Left colon (tissue), 2 donors: ENCODE results near the gene SMAD7. TPM values are rescaled to one million over a fixed set of nuclear protein-coding genes. Genes with fewer than 3 reads are reported as not detected.

Experiments used
- ATAC-seq: fragments of 200-7000 bp; cut with Tn5 transposase; one replicate; pipeline ENCODE4 v1.9.1; 2020; ENCODE audit warnings: mild to moderate bottlenecking, moderate library complexity
- DNase-seq, 2 donors: peaks; one replicate each; pipeline ENCODE4 v3.0.0-alpha.2; 2020
- intact Hi-C, 2 donors: fragments of 100-400 bp; cut with DNase I in 1 of 2; cut with micrococcal nuclease in 1 of 2; formaldehyde crosslinking; loops; one replicate each; pipeline versions ENCODE4 v1.11.2 to v1.14.0; 2022; cut with DNase I, micrococcal nuclease
- total RNA-seq, 2 donors: library from RNA; stranded (reverse); fragmentation: NEBNext Ultra II Directional; extraction: Animal tissue kit (Norgen Biotek cat#: 25700); gene quantifications; one replicate each; pipeline ENCODE4 v1.2.1, GENCODE V29; 2021
- donor health status: DM: no; HTN: no; CAD: no.
- donor health status: DM: yes; HTN: yes; CAD: no.

Gene SMAD7
- total RNA-seq, 2 donors from 2014 or later: 36.4 to 50.0 TPM

DNA sequence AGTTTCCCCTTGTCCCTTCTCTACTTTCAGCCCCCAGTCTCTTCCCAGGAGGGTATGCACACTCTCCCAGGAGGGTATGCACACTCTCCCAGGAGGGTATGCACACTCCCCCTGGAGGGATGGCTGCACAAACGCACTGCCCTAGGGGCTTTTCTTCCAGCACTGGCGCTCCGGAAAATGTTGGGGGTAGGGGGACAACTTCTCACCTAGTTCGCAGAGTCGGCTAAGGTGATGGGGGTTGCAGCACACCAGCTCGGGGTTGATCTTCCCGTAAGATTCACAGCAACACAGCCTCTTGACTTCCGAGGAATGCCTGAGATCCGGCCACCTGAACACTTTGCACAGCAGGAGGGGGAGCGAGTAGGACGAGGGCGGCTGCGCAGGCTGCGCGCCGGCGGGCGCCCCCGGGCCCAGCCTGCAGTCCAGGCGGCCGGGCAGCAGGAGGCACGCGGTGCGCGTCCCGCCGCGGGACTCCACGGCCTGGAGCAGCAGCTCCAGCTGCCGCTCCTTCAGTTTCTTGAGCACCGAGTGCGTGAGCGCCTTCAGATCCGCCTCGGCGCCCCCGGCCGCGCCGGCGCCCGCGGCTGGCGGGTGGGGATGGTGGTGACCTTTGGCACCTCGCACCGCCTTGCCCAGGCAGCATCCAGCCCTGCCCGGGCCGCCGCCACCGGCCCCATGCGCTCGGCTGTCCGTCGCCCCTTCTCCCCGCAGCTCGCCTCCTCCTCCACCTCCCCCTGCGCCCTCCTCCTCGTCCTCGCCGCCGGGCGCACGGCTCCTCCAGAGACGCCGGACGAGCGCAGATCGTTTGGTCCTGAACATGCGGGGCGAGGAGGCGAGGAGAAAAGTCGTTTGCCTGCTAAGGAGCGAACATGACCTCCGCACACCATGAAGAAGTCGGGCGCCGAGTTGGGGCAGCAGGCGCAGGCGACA is 894 bp downstream of the SMAD7 start:
- DNase-seq (no peak), ATAC-seq (peak; percentile 19)
- intact Hi-C loops: no loop called here

DNA sequence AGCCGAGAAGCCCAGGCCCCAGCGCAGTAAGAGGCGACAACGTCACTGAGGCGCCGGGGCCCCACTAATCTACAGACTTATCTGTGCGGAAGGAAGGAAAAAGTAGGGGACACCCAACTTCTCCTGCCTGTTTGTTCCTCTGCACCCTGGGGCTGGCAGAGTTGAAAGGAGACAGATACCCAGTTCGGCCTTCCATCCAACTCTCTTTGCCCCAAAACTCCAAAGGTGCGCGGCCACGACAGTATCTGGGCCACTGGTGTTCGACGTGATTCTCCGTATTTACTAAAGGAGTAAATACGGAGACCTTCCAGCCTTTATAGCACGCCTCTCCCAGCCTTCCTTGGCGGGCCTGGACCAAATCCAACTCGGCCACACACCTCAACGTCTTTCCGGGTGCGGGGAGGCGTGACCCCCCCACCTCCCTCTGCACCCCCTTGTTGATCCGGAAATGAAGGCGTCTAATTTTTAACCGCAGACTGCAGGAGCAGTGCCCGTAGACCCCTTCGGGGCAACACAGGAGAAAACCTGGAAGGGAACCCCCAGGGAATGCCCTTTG is 1.6 kb downstream of the SMAD7 start:
- ATAC-seq: peak; percentile 34
- peak; percentile 76 to 85 for DNase-seq
- intact Hi-C loops: no loop called here

DNA sequence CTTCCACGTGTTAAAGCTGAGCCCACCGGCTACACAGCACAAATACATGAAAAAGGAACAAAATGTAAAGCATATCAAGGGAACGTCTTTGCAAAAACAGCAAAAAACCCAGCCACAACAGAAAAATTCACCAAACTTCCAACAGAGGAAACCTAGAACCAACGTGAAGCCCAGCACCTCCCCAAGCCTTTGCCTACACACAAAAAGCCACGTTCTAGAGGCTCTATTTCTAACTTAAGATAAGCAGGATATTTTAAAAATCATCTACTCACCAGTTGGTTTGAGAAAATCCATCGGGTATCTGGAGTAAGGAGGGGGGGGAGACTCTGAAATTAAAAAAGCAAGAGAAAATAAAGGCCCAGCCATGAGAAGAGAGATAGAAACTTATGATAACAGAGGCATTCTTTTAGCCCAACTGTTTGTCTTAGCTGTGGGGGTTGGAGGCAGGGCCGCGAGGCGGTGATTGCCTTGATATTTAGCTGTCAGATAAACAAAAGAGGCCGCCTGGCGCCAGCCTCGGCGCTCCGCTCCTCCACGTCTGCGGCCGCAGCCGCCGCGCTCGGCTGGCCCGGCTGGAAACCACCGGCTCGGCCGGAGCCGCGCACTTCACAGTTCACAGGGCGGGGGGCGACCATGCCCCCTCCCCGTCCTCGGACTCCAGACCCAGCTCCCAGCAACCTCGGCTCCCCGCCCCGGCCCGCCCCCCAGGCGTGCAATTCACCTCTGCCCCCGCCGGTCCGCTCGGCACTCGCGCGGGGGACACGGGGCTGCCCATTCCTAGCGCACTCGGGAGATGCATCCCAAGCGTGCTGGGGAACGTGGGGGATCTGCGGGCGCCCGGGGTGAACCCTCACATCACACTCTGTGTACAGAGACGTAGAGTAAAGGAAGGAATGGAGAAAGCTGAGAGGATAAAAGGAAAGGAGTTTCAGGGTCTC is 2.4 kb downstream of the SMAD7 start:
- peak in 1 of 2 donors; percentile 75 for DNase-seq
- intact Hi-C loops: no loop called here
- ATAC-seq: peak; percentile 14

DNA sequence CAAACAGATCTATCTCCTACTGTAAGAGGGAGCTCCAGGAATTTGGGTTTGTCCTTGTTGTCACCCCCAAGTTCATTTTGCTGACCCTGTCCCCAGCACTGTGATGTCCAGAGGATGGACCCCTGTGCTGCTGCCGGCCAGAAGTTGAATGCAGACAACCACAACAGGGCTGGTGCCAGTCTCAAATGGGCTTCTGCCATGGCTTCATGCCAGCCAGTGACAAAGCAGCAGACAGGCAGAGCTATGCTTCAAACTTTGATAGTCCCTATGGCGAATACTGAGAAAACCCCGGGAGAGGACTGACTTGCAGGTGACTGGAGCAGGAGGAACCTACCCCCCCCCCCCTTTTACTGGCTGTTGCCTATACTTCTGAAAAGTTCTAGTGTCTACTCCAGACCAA is 3.2 kb downstream of the SMAD7 start:
- DNase-seq (no peak), ATAC-seq (no peak)
- intact Hi-C loops: no loop called here

DNA sequence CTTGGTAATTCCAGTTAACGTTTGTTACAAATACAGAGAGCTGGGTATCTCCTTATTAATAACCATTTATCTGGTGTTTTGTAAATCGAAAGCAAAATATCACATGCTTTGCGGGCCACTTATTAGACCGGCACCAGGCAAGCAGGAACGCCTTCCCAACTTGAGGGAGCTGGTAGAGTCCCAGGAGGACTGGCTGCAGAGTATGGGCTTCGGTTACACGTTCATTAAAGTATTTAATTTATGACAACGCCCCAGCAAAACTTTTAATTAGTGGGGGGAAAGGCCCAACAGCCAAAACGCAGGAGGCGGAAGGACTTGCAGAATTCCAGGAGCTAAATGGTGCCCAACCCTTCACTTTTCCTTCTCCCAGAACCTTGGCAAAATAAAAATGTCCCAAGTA is 3.7 kb downstream of the SMAD7 start:
- DNase-seq: no peak
- ATAC-seq: no peak
- intact Hi-C loops: no loop called here

DNA sequence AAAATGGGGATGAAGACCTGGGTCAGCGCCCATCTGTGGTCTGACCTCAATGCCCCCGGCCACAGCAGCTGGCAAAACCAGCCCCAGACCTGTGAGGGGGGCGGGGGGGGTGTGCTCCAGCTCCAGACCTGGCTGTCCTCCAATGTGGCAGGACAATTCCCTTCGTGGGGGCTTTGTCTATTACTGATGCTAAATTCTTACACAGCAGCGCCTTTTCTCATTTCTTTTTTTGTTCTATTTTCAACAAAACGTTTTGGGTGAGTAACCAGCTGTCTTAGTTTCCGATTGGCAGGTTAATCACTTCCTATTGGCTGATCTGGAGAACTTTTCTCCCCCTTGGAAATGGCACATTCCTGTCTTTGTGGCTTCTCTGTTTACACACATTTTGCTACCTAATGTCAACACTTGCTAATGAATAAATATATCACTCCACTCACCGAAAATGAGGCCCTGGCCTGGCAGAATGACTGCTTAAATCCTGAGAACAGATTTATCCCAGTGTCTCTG is 4.4 kb downstream of the SMAD7 start:
- DNase-seq (no peak), ATAC-seq (no peak)
- intact Hi-C loops: no loop called here

DNA sequence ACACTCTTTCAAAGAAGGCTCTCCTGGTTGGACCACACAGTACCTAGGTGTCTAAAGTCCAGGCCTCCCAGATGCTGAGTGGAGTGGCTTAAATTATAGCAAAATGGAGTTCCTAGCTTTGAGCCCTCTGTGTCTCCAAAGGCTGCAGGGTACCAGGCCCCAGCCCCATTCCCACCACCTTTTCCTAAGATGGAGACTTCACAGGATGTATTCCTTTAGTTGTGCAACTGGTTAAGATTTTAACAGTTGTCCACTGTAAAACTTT is 4.9 kb downstream of the SMAD7 start:
- no peak for ATAC-seq
- intact Hi-C loops: no loop called here
- no peak for DNase-seq

DNA sequence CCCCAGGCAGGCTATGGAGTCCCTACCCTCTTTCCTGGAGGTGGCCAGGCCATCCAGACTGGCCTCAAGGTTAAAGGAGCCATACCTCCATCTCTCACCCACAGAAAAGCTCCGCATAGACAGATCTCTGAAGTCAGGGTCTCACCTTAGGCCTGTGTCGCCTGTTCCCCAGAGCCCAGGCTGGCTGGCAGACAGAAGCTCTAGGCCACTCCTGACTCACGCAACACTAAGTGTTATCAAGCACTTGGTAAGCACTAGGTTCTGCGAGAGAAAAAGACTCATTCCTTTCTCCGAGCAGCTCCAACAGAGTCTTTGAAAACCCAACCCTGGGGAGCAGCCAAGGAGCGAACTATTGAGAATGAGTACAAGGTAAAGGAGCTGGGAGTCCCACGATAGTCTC is 6.1 kb downstream of the SMAD7 start:
- DNase-seq (no peak), ATAC-seq (no peak)
- intact Hi-C loops: no loop called here

DNA sequence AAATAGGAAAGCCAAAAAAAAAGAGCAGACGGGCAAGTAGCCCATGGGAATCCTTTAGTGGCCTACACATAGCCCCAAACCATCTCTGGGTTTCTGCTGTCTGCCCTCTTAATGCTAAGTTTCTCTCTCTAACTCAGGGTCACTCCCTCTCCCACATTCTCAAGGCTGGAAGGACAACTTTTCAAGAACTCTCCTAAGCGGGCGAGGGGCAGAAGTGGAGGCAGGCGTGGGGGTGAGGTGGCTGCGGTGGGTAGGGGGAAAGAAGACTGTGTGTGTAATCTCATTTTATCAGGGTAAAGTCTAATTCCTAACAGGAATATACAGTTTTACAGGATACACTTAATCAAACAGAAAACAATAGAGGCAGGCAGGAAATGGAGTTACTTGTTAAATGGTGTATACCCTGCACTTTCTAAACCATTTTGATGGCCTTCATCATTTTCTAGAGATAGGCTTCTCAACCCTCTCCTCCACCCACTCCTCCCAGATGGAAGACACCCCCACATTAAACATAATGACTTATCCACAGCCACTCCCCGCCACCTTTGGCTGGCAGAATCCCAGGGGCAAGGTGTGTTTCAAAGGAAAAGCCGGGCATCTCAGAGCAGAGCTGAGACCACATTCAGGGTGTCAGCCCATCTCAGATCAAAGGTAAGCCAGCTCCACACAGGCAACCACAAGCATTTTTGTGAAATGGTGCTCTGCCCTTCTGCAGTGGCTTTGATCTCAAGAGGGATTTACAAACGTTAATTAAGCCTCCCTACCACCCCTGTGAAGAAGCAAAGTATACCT is 6.8 kb downstream of the SMAD7 start:
- ATAC-seq (no peak), DNase-seq (no peak)
- intact Hi-C loops: no loop called here

DNA sequence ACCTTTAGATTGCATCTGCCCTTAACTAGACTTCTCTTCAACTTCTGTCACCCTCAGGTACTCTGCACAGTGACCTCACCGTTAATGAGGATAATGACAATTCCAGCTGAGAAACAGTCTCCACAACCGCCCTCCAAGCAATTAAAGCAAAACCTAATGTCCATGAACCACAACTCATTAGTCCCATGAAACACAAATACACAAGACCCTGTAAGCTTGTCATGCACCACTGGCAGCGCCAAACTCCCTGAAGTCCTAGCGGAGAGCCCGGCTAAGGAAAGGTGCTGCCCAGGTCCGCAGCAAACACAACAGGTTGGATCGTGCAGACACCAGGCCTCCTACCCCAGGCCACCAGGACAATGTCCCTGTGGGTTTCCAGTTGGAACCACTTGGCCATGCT is 7.4 kb downstream of the SMAD7 start:
- ATAC-seq (no peak), DNase-seq (no peak)
- intact Hi-C loops: no loop called here

DNA sequence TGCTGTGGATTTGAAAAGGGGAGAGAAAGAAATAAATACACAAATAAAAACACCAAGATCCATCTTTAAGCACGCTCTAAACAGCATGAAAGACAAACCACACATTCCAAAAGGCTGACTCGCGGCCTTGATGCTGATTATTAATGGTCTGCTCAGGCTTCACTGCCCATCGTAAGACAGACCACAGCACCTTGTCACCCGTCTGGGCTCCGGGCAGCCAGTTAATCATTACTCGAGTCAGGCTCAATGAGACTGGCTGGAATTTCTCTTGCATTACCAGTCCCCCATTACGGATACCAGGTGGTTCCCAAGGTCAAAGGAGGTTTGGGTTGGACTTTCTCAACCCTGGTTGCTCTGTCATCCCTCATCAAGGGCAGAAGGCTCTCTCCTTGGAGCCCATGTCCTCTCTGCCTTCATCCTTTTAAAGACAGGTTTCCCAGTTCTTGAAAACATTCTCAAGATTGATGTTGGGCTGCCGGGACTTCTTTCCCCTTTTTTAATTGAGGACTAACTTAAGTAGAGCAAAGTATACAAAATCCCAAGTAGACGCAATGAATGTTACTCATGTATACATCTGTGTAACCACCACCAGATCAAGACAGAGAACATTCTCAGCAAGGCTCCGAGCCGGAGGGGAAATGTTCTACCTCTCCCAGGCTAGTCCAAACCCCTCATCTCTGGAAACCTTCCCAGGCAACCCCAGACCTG is 8.1 kb downstream of the SMAD7 start:
- DNase-seq (no peak), ATAC-seq (peak; percentile 47)
- intact Hi-C loops: no loop called here

DNA sequence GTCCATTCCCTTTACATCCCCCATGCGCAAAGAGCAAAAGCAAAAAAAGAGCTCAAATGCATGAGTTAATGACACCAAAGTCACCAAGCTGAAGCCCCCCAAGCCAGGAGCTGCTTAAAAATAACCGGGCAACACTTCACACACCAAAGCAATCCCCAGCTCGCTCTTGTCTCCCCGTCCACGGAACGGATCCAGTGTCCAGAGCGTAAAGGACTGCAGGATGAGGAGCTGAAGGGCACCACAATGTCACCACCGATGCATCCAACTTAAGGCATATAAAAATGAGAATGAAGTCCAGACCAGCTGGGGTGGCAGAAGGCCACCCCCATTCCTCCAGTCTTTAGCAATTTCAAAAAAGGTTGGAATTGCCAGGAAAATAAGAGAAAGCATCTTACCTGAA is 8.7 kb downstream of the SMAD7 start:
- no peak for DNase-seq
- intact Hi-C loops: no loop called here
- no peak for ATAC-seq

DNA sequence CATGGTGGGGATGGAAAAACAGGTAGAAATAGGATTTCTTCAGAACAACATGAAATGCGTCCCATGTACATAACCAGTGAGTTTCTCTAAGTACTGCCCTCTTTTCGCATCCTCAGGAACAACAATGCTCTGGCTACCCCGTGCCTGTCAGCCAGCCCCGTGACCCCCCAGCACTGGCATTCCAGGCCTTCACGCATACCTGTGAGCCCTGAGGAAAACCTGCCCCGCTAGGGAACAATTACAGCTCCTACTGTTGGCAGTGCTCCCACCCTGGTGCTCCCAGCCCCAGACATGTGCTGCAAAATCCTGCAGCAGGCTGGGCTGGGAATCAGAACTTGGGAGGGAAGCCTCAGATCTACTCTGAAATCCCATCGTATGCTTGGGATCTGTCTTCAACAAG is 9.1 kb downstream of the SMAD7 start:
- ATAC-seq (no peak), DNase-seq (no peak)
- intact Hi-C loops: no loop called here

DNA sequence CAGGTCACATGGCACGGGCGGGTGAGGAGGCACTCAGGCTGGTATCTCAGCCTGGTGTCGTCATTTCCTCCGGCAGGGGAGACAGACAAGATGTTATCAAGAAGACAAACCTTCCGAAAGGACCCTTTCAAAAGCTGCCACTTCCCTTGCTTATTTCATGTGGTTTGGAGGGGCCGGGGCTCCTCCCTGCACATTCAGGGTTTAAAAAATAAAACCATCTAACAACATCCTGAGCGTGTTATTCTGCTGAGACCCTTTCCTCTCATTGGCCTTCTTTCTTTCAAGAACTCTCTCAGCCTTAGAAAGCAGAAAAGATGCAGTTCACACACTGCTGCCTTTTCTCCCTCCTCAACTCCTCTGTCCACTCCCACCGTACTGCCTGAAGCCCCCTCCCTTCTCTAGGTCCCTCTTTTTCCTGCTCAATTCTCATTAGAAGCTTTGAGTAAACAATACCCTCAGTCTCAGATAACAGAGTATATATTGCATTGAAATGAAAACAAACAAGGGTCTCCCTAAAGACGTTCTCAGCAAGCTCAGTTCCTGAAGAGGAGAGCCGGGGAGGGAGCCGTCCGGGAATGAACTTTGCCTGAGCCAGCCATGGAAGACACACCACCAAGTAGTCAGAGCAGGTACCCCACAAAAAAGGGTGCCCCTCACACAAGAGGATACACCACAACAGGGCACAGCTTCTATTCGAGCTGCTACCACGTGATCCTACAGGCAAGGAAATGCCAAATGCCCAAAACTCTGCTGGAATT is 9.7 kb downstream of the SMAD7 start:
- intact Hi-C loops: no loop called here
- ATAC-seq (no peak), DNase-seq (no peak)

DNA sequence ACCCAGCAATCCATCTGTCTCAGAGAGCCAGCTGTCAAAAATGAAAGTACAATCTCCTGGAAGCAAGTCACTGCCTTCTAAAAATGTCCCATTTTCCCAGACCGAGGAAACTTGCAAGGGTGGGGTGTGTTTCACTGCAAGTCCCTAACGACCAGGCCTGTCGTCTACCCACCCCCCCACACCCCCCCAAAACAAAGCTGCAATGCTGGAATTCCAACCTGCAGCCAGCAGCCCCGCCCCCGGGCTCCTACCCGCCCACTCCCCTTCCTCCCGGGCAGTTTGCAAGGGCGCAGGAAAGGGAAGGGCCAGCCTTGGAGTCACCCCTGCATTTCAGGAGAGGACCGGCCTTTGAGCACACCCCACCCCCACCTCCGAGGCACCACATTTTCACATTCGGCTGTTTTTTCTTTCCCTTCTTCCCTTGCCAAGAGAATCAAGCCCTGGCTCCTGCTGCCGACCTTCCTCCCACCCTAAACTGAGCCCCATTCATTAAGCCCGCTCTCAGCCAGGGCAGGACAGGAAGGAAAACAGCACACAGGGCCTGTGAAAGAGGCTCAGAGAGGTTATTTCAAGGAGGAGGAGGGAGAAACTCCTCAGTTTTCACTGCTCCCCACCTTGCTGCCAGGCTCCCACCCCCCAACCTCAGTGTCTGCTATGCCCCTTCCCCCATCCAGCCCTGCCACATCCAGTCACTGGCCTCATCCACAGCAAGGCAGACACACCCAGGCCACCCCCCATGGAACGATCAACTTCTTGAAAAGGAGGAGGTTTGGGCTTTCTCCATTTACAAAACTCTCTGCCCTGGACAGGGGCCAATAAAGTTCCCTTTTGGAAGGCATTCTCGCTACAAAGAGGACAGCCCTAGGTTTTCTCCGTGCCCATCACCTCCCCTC is 11.3 kb downstream of the SMAD7 start:
- intact Hi-C loops: no loop called here
- ATAC-seq (no peak), DNase-seq (no peak)

DNA sequence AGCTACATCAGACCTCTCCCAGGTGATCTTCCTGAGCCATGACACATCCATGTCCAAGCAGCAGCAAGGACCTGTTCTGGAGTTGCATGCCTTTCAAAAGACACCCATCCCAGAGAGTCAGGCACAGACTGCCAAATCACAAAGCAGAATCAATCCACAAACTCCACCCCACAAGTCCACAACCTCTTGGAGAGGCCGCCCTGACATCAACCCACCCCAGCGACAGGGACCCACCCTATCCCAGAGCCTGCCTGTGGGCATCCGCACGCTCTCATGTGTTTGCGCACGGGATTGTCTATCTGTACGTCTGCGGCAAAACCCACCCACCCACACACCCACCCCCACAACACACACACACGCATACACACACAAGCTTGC is 11.9 kb downstream of the SMAD7 start:
- intact Hi-C loops: no loop called here
- DNase-seq: no peak
- no peak for ATAC-seq
